ENCODE data around the gene TRIL. TPM values are rescaled to one million over a fixed set of nuclear protein-coding genes. Genes with fewer than 3 reads are reported as not detected.
A peak's percentile ranks its signal among the peaks of the same experiment; 100 is the strongest.

TRIL gene
- total RNA-seq, 1 experiment from 2014 or later: 3.0 TPM

DNA sequence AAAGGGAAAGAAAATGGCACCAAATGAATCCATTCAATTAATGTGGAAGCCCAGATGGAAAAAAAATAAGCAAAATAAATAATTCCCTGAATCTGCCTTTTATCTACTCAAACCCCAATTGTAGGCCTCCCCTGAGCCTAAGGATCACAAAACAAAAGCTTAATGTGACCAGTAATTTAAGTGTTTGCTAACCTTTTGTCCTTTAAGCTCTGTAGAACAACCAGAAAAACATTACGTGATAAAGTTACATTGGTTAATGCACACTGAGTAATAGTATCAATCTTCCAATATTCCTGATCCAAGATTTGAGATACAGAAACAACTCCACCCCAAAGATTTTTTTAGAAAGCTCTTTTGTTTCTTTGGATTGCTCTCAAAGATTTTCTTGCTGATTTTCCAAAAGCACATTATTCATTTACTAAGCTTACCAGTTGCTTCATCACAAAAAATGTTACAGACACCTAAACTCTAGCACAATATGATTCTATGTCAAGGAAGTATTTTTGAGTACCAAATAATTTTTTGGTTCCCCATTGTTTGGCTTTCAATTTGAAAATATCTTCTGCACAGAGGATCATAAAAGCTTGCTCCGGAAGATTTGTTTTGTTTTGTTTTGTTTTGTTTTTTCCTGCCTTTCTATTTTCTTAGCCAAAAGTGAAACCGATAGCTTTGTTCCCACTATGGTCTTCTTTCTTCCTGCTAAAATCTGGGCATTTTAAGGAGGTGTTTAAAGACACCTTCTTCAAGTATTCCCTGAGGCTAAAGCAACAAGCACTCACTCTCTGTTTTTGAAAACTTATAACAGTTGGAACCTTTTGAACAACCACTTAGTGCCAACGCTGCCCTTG is 54.2 kb downstream of the TRIL start:
- peaks cover 3% of the 10 kb centered on the region; the same call in 1 of the 2 replicates for H3K9me3 Mint-ChIP-seq
- ChIA-PET CTCF (interaction anchor here (1.0 to 2.8 kb wide), 5 partner anchors 13 to 52 kb away, joined by 3 to 21 read pairs (median 3); no protein-coding TSS in a partner anchor), POLR2A (no interaction called here)
- H3K27ac Mint-ChIP-seq: peak overlapping the region; percentile 42; the same call in 1 of the 2 replicates
- peaks cover 50% of the 10 kb centered on the region for H3K4me1 Mint-ChIP-seq
- no peaks in the 10 kb centered on the region for H3K36me3 Mint-ChIP-seq
- peak overlapping the region; percentile 6; the same call in 1 of the 2 replicates for H3K4me3 Mint-ChIP-seq
- TF ChIP-seq, protein P1, sequence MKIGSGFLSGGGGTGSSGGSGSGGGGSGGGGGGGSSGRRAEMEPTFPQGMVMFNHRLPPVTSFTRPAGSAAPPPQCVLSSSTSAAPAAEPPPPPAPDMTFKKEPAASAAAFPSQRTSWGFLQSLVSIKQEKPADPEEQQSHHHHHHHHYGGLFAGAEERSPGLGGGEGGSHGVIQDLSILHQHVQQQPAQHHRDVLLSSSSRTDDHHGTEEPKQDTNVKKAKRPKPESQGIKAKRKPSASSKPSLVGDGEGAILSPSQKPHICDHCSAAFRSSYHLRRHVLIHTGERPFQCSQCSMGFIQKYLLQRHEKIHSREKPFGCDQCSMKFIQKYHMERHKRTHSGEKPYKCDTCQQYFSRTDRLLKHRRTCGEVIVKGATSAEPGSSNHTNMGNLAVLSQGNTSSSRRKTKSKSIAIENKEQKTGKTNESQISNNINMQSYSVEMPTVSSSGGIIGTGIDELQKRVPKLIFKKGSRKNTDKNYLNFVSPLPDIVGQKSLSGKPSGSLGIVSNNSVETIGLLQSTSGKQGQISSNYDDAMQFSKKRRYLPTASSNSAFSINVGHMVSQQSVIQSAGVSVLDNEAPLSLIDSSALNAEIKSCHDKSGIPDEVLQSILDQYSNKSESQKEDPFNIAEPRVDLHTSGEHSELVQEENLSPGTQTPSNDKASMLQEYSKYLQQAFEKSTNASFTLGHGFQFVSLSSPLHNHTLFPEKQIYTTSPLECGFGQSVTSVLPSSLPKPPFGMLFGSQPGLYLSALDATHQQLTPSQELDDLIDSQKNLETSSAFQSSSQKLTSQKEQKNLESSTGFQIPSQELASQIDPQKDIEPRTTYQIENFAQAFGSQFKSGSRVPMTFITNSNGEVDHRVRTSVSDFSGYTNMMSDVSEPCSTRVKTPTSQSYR (CRISPR knock-in tag; IDR thresholded peaks at IDR 0.05): no peak
- TF ChIP-seq RORB (CRISPR knock-in tag; IDR thresholded peaks at IDR 0.05): no peak
- TF ChIP-seq KAT7 (CRISPR knock-in tag; IDR thresholded peaks at IDR 0.05; ENCODE audit: borderline replicate concordance): no peak
- no peak for TF ChIP-seq RELA (CRISPR knock-in tag; IDR thresholded peaks at IDR 0.05; ENCODE audit: borderline replicate concordance)
- TF ChIP-seq, protein P2, sequence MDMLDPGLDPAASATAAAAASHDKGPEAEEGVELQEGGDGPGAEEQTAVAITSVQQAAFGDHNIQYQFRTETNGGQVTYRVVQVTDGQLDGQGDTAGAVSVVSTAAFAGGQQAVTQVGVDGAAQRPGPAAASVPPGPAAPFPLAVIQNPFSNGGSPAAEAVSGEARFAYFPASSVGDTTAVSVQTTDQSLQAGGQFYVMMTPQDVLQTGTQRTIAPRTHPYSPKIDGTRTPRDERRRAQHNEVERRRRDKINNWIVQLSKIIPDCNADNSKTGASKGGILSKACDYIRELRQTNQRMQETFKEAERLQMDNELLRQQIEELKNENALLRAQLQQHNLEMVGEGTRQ (CRISPR knock-in tag; IDR thresholded peaks at IDR 0.05): no peak
- TF ChIP-seq ESRRA (CRISPR knock-in tag; IDR thresholded peaks at IDR 0.05; ENCODE audit: borderline replicate concordance): no peak
- TF ChIP-seq TEAD4 (CRISPR knock-in tag; IDR thresholded peaks at IDR 0.05): no peak
- TF ChIP-seq MLX (CRISPR knock-in tag; IDR thresholded peaks at IDR 0.05): no peak
- no peaks in the 10 kb centered on the region for H3K27me3 Mint-ChIP-seq (ENCODE audit: low read depth)
- no peak for DNase-seq (ENCODE audit: low spot score)
- no peak for ATAC-seq

Other genes with a start within 250 kb of the TRIL start
- 34.2 to 43.8 TPM (median 42.6 TPM) in 3 replicates for gene CPVL, start 188.2 kb upstream of the TRIL start, total RNA-seq (2021)
- gene CHN2, start 236.4 kb upstream of the TRIL start, total RNA-seq (2021): 5.0 to 6.6 TPM (median 5.9 TPM) in 3 replicates